Effector memory CD8-positive, alpha-beta T cell (primary cell): ENCODE data around the gene NIM1K.
"Not testable (repeated sequence)": the region's sequence is repeated elsewhere in the genome, so short reads cannot be mapped to it uniquely, and the experiment has no call there.

ENCODE experiments used
- ATAC-seq: fragments of 150-1000 bp; cut with Tn5 transposase; replicated peaks from 2 replicates; pipeline ENCODE4 v1.10.0; 2021; ENCODE audit warnings: mild to moderate bottlenecking, moderate library complexity
- DNase-seq, 3 experiments: peaks; one replicate each; pipeline ENCODE4 v3.0.0; 2021
- H3K27ac Mint-ChIP-seq, 2 donors: one replicate each; pipeline ENCODE4 v1.8.0; 2022; ENCODE audit warnings: mild to moderate bottlenecking in 2 of 2, mixed read lengths in 2 of 2, moderate library complexity in 2 of 2
- H3K27me3 Mint-ChIP-seq, 2 donors: one replicate each; pipeline ENCODE4 v1.8.0; 2022; ENCODE audit warnings: mixed read lengths in 2 of 2
- H3K36me3 Mint-ChIP-seq: one replicate; pipeline ENCODE4 v1.8.0; 2022; ENCODE audit warnings: mild to moderate bottlenecking, moderate library complexity, mixed read lengths; ENCODE audit not compliant: insufficient read depth
- H3K4me1 Mint-ChIP-seq, 2 donors: one replicate each; pipeline ENCODE4 v1.8.0; 2022; ENCODE audit warnings: low read depth in 2 of 2, mixed read lengths in 2 of 2
- H3K4me3 Mint-ChIP-seq, 2 donors: one replicate each; pipeline ENCODE4 v1.8.0; 2022; ENCODE audit warnings: mild to moderate bottlenecking in 2 of 2, mixed read lengths in 2 of 2, moderate library complexity in 2 of 2
- H3K9me3 Mint-ChIP-seq, 2 donors: one replicate each; pipeline ENCODE4 v1.8.0; 2022; ENCODE audit warnings: mixed read lengths in 2 of 2

Gene NIM1K

DNA sequence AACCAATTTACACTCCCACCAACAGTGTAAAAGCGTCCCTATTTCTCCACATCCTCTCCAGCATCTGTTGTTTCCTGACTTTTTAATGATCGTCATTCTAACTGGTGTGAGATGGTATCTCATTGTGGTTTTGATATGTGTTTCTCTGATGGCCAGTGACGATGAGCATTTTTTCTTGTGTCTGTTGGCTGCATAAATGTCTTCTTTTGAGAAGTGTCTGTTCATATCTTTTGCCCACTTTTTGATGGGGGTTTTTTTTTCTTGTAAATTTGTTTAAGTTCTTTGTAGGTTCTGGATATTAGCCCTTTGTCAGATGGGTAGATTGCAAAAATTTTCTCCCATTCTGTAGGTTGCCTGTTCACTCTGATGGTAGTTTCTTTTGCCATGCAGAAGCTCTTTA lies 131.5 kb downstream of the NIM1K start:
- H3K4me3 Mint-ChIP-seq, H3K27ac Mint-ChIP-seq, H3K27me3 Mint-ChIP-seq, H3K4me1 Mint-ChIP-seq, ATAC-seq, H3K9me3 Mint-ChIP-seq, DNase-seq, H3K36me3 Mint-ChIP-seq: not testable (repeated sequence)

DNA sequence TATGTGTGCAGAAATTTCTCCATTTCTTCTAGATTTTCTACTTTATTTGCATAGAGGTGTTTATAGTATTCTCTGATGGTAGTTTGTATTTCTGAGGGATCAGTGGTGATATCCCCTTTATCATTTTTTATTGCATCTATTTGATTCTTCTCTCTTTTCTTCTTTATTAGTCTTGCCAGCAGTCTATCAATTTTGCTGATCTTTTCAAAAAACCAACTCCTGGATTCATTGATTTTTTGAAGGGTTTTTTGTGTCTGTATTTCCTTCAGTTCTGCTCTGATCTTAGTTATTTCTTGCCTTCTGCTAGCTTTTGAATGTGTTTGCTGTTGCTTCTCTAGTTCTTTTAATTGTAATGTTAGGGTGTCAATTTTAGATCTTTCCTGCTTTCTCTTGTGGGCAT lies 133.6 kb downstream of the NIM1K start:
- H3K27ac Mint-ChIP-seq, DNase-seq, H3K36me3 Mint-ChIP-seq, H3K9me3 Mint-ChIP-seq, H3K4me1 Mint-ChIP-seq, H3K27me3 Mint-ChIP-seq, H3K4me3 Mint-ChIP-seq, ATAC-seq: not testable (repeated sequence)
